H1 (cell line): Measurements from ENCODE around the gene ANO2. TPM values are rescaled to one million over a fixed set of nuclear protein-coding genes. Genes with fewer than 3 reads are reported as not detected.

Experiments
- CTCF ChIA-PET: fragments of 300-600 bp; sonication (Branson Sonifier 250); formaldehyde crosslinking; loops from one replicate; lab custom pipeline; 2021; ENCODE audit not compliant: partially characterized antibody; lab: Charles Lee
- POLR2A ChIA-PET: fragments of 300-600 bp; sonication (Branson Sonifier 250); formaldehyde crosslinking; loops from one replicate; lab custom pipeline; 2021; ENCODE audit warnings: inconsistent platforms; ENCODE audit not compliant: partially characterized antibody; lab: Charles Lee
- DNase-seq, 2 experiments: peaks; one replicate each; pipeline versions ENCODE4 v3.0.0 to v3.0.0-alpha.2; 2010 to 2022; ENCODE audit warnings: low spot score in 2 of 2, low read depth in 1 of 2, mixed read lengths in 1 of 2
- FAIRE-seq: peaks from 2 replicates; lab custom pipeline; 2011; peaks lifted over from hg19 to GRCh38; lab: Jason Lieb, UNC
- H2AFZ ChIP-seq: 2 replicates; pipeline ENCODE4 v1.8.1; 2012; ENCODE audit warnings: low read length, inconsistent platforms
- H2AK5ac ChIP-seq: 2 replicates; pipeline ENCODE4 v1.6.1; 2013; ENCODE audit warnings: low read depth, low read length
- H2BK120ac ChIP-seq: replicated peaks from 2 replicates; pipeline ENCODE3; 2013; ENCODE audit warnings: low read depth, low read length, inconsistent platforms
- H2BK12ac ChIP-seq: 2 replicates; pipeline ENCODE4 v1.6.1; 2013; ENCODE audit warnings: low read depth, low read length
- H2BK15ac ChIP-seq: 2 replicates; pipeline ENCODE4 v1.6.1; 2013; ENCODE audit warnings: low read length
- H2BK20ac ChIP-seq: 2 replicates; pipeline ENCODE4 v1.6.1; 2013; ENCODE audit warnings: low read length
- H2BK5ac ChIP-seq: 2 replicates; pipeline ENCODE4 v1.6.1; 2013; ENCODE audit warnings: low read depth, low read length
- H3K14ac ChIP-seq: 2 replicates; pipeline ENCODE4 v1.6.1; 2013; ENCODE audit warnings: inconsistent platforms; ENCODE audit not compliant: insufficient read length
- H3K18ac ChIP-seq: 2 replicates; pipeline ENCODE4 v1.6.1; 2013; ENCODE audit warnings: low read length; ENCODE audit errors: extremely low read depth
- H3K23ac ChIP-seq: 2 replicates; pipeline ENCODE4 v1.6.1; 2013; ENCODE audit warnings: inconsistent platforms; ENCODE audit not compliant: insufficient read length
- H3K23me2 ChIP-seq: 2 replicates; pipeline ENCODE4 v1.6.1; 2013; ENCODE audit warnings: low read depth, low read length
- H3K27ac ChIP-seq: 2 replicates; pipeline ENCODE4 v1.6.1; 2011; ENCODE audit warnings: low read depth, low read length, inconsistent platforms
- H3K27me3 ChIP-seq, 4 experiments: replicated peaks in 1 of 4; 1 replicate in 1 of 4; 2 replicates in 3 of 4; pipeline versions ENCODE4 v1.6.1 to v1.8.1; 2011 to 2013; ENCODE audit warnings: low read length in 3 of 4, mild to moderate bottlenecking in 3 of 4, inconsistent platforms in 2 of 4, mixed read lengths in 2 of 4, moderate library complexity in 1 of 4; ENCODE audit not compliant: control insufficient read depth in 3 of 4, insufficient read depth in 3 of 4; ENCODE audit errors: extremely low read depth in 1 of 4
- H3K36me3 ChIP-seq, 4 experiments: 2 replicates each; pipeline versions ENCODE4 v1.6.1 to v1.8.1; 2011 to 2013; ENCODE audit warnings: mild to moderate bottlenecking in 4 of 4, low read length in 3 of 4, moderate library complexity in 2 of 4, control low read depth in 1 of 4, inconsistent platforms in 1 of 4; ENCODE audit not compliant: insufficient read depth in 4 of 4, control insufficient read depth in 2 of 4
- H3K4ac ChIP-seq: replicated peaks from 2 replicates; pipeline ENCODE3; 2013; ENCODE audit warnings: low read length, low read depth, mixed read lengths, inconsistent platforms; ENCODE audit not compliant: insufficient read length
- H3K4me1 ChIP-seq, 4 experiments: replicated peaks in 1 of 4; 1 replicate in 1 of 4; 2 replicates in 3 of 4; pipeline versions ENCODE4 v1.6.1 to v1.8.1; 2011 to 2013; ENCODE audit warnings: low read length in 3 of 4, inconsistent platforms in 2 of 4, mixed read lengths in 1 of 4; ENCODE audit not compliant: insufficient read depth in 4 of 4, control insufficient read depth in 3 of 4
- H3K4me2 ChIP-seq, 2 experiments: 2 replicates each; pipeline versions ENCODE4 v1.6.1 to v1.8.1; 2011 to 2013; ENCODE audit warnings: low read depth in 2 of 2, low read length in 2 of 2, control low read depth in 1 of 2, inconsistent platforms in 1 of 2, mild to moderate bottlenecking in 1 of 2; ENCODE audit not compliant: insufficient read depth in 1 of 2
- H3K4me3 ChIP-seq, 4 experiments: fragments of 200-600, 300-600 bp in 1 of 4; sonication (generic), shearing (Covaris generic), sonication (Bioruptor Twin) in 1 of 4; 2 replicates each; pipeline versions ENCODE4 v1.5.1 to v1.8.1; 2011 to 2016; ENCODE audit warnings: low read length in 4 of 4, low read depth in 3 of 4, control low read depth in 2 of 4, inconsistent platforms in 2 of 4, mild to moderate bottlenecking in 2 of 4, mixed read lengths in 1 of 4, moderate library complexity in 1 of 4; ENCODE audit not compliant: insufficient read depth in 2 of 4; ENCODE audit errors: extremely low read depth in 1 of 4
- H3K56ac ChIP-seq: replicated peaks from 2 replicates; pipeline ENCODE3; 2013; ENCODE audit warnings: low read depth, mild to moderate bottlenecking, mixed read lengths, low read length, inconsistent platforms; ENCODE audit not compliant: insufficient read length
- H3K79me1 ChIP-seq: 2 replicates; pipeline ENCODE4 v1.6.1; 2013; ENCODE audit warnings: low read depth, low read length, control low read depth
- H3K79me2 ChIP-seq, 2 experiments: 2 replicates each; pipeline versions ENCODE4 v1.6.1 to v1.8.1; 2012 to 2013; ENCODE audit warnings: low read length in 2 of 2, mild to moderate bottlenecking in 2 of 2, inconsistent platforms in 1 of 2; ENCODE audit not compliant: insufficient read depth in 2 of 2, control insufficient read depth in 1 of 2
- H3K9ac ChIP-seq, 4 experiments: replicated peaks in 1 of 4; 1 replicate in 1 of 4; 2 replicates in 3 of 4; pipeline versions ENCODE4 v1.6.1 to v1.8.1; 2011 to 2013; ENCODE audit warnings: low read depth in 3 of 4, low read length in 3 of 4, control low read depth in 2 of 4, mild to moderate bottlenecking in 2 of 4, moderate library complexity in 2 of 4, inconsistent platforms in 1 of 4; ENCODE audit errors: extremely low read depth in 1 of 4
- H3K9me3 ChIP-seq, 2 experiments: 2 replicates each; pipeline versions ENCODE4 v1.6.1 to v1.8.1; 2012 to 2013; ENCODE audit warnings: mild to moderate bottlenecking in 2 of 2, moderate library complexity in 2 of 2, control low read depth in 1 of 2, inconsistent platforms in 1 of 2, low read depth in 1 of 2, low read length in 1 of 2, mixed read lengths in 1 of 2; ENCODE audit not compliant: insufficient read depth in 2 of 2
- H4K20me1 ChIP-seq, 2 experiments: replicated peaks in 1 of 2; 2 replicates each; pipeline versions ENCODE3 to v1.8.1; 2011 to 2013; ENCODE audit warnings: inconsistent platforms in 2 of 2, low read length in 2 of 2, mild to moderate bottlenecking in 1 of 2; ENCODE audit not compliant: insufficient read depth in 2 of 2, control insufficient read depth in 1 of 2
- H4K5ac ChIP-seq: 2 replicates; pipeline ENCODE4 v1.6.1; 2013; ENCODE audit warnings: low read length, low read depth, mixed read lengths, inconsistent platforms; ENCODE audit not compliant: insufficient read length
- H4K8ac ChIP-seq: 2 replicates; pipeline ENCODE4 v1.8.0; 2013; ENCODE audit warnings: mild to moderate bottlenecking, moderate library complexity, low read length, inconsistent platforms; ENCODE audit not compliant: insufficient read depth; ENCODE audit errors: extremely low read depth
- H4K91ac ChIP-seq: replicated peaks from 2 replicates; pipeline ENCODE3; 2013; ENCODE audit warnings: low read length, mixed read lengths, inconsistent platforms; ENCODE audit not compliant: insufficient read length
- CHD2 ChIP-seq: IDR thresholded peaks from 2 replicates; pipeline ENCODE4 v1.6.1; 2012; ENCODE audit warnings: low read length, improper control_type of control experiment
- CREB1 ChIP-seq: IDR thresholded peaks from 2 replicates; pipeline ENCODE4 v1.6.1; 2012; ENCODE audit warnings: inconsistent platforms
- EGR1 ChIP-seq: IDR thresholded peaks from 2 replicates; pipeline ENCODE4 v1.6.1; 2011; ENCODE audit warnings: low read depth, low read length, borderline replicate concordance
- GABPA ChIP-seq: IDR thresholded peaks from 2 replicates; pipeline ENCODE4 v1.6.1; 2011; ENCODE audit warnings: mild to moderate bottlenecking, low read length, moderate library complexity, borderline replicate concordance; ENCODE audit not compliant: insufficient read depth
- NANOG ChIP-seq: IDR thresholded peaks from 2 replicates; pipeline ENCODE4 v1.6.1; 2011; ENCODE audit warnings: low read length, low read depth, mild to moderate bottlenecking, inconsistent platforms; ENCODE audit not compliant: insufficient read depth, poor library complexity, severe bottlenecking
- NRF1 ChIP-seq: IDR thresholded peaks from 2 replicates; pipeline ENCODE4 v1.6.1; 2011; ENCODE audit warnings: mild to moderate bottlenecking, low read depth, low read length, improper control_type of control experiment
- POLR2AphosphoS5 ChIP-seq: IDR thresholded peaks from 2 replicates; pipeline ENCODE4 v1.6.1; 2011; ENCODE audit warnings: low read depth, low read length
- SUZ12 ChIP-seq: fragments of 200-600 bp; sonication (generic); IDR thresholded peaks from 2 replicates; pipeline ENCODE4 v1.6.1; 2012; ENCODE audit warnings: mild to moderate bottlenecking, inconsistent platforms, low read length, moderate library complexity, mixed read lengths
- TEAD4 ChIP-seq: IDR thresholded peaks from 2 replicates; pipeline ENCODE4 v1.6.1; 2012; ENCODE audit warnings: low read depth, low read length, inconsistent platforms, mixed read lengths
- WGBS, 2 experiments: shearing (Covaris generic) in 1 of 2; methylation state at CpG; one replicate each; pipeline versions ENCODE4 v1.1.6 to v1.1.7; 2013 to 2015; ENCODE audit warnings: low lambda C conversion rate in 2 of 2, mixed read lengths in 2 of 2, inconsistent platforms in 1 of 2, low coverage in 1 of 2, missing lambda C conversion rate in 1 of 2; ENCODE audit not compliant: insufficient replicate concordance in 2 of 2, insufficient coverage in 1 of 2, insufficient read length in 1 of 2; ENCODE audit errors: extremely low coverage in 1 of 2, missing lambda C conversion rate in 1 of 2; 5-methylcytosine and 5-hydroxymethylcytosine counted together
- polyA plus RNA-seq, 7 experiments: library from polyadenylated mRNA; depleted of rRNA in 3 of 7; stranded (reverse) in 5 of 7; unstranded in 2 of 7; fragments of >200 nt in 5 of 7; fragments of 200-250 nt in 2 of 7; gene quantifications; 1 replicate in 5 of 7; 2 replicates in 1 of 7; 4 replicates in 1 of 7; pipeline versions ENCODE4 v1.2.1 to v1.2.3, GENCODE V29; 2011 to 2013; ENCODE audit warnings: missing spikeins in 2 of 7, mixed read lengths in 2 of 7
- total RNA-seq: library from RNA; stranded (reverse); fragmentation: NEBNext Ultra II Directional; extraction: Animal tissue kit (Norgen Biotek cat#: 25700); gene quantifications from 2 replicates; pipeline ENCODE4 v1.2.1, GENCODE V29; 2021
- TF ChIP-seq, protein P1 (sequence below), 3 experiments: IDR thresholded peaks; 1 replicate in 2 of 3; 2 replicates in 1 of 3; pipeline versions ENCODE4 v1.5.1 to v1.6.1; 2011; ENCODE audit warnings: low read length in 3 of 3, mild to moderate bottlenecking in 3 of 3, inconsistent platforms in 2 of 3, low read depth in 1 of 3, moderate library complexity in 1 of 3; ENCODE audit not compliant: insufficient read depth in 1 of 3; ENCODE audit errors: control extremely low read depth in 1 of 3

The ANO2 gene
- total and polyA plus RNA-seq, 2 of the 8 experiments (the other 6 are each of a cell fraction or from before 2014, with no cell fraction given): 1.9 to 5.5 TPM

DNA sequence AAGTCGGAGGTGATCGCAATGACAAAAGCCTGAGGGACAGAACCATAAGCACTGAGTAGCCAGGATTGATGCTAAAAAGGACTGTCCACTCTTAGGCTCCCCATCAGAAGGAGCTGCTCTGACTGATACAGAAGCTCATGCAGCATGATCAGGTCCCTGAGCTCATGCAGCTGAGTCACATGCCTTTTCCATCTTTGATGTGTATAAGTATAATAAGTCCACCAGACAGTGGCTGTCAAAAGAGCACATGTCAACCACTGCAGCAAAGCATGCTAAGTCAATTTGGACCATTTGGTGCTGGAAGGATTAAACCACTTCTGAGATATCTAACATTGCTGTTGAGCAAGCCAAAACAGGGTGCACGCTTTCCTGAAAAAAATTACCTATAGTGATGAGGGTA lies 369.1 kb downstream of the ANO2 start:
- CTCF ChIA-PET: interaction anchor here (3.6 kb wide), 1 partner anchor 19 kb away, joined by 9 read pairs; no protein-coding TSS in a partner anchor

More for the DNA sequence above, 369.1 kb downstream of the ANO2 start:
- Histone ChIP-seq H3K18ac (no peak overlapping the region), H3K23me2 (no peaks in the 10 kb centered on the region; the same call in 1 of the 2 replicates), H3K79me2 (no peaks in the 10 kb centered on the region), H2BK15ac (no peak overlapping the region), H3K9ac (no peak overlapping the region), H3K27ac (no peak overlapping the region), H2BK120ac (no peak overlapping the region), H3K4ac (no peak overlapping the region), H2BK20ac (no peak overlapping the region), H3K79me1 (no peaks in the 10 kb centered on the region; the same call in 1 of the 2 replicates), H3K9me3 (no peaks in the 10 kb centered on the region), H3K4me3 (no peak overlapping the region), H4K8ac (no peak overlapping the region), H3K27me3 (no peaks in the 10 kb centered on the region), H3K23ac (no peak overlapping the region), H2BK12ac (no peak overlapping the region), H3K56ac (no peak overlapping the region), H2AK5ac (no peak overlapping the region), H2AFZ (no peak overlapping the region), H4K20me1 (no peaks in the 10 kb centered on the region), H3K4me2 (no peak overlapping the region), H2BK5ac (no peak overlapping the region), H3K36me3 (no peaks in the 10 kb centered on the region), H4K5ac (no peak overlapping the region)
- no peak for FAIRE-seq
- 90% methylated on average over 3 of the region's 3 CpGs; no CpG with 5 or more reads in 1 of the 2 experiments for WGBS, 2 experiments
- POLR2A ChIA-PET: no interaction called here
- no peak for DNase-seq
- TF ChIP-seq NRF1 (no peak), SUZ12 (no peak), TEAD4 (no peak), CHD2 (no peak), EGR1 (no peak), POLR2AphosphoS5 (no peak), CREB1 (no peak), NANOG (no peak), GABPA (no peak)
- TF ChIP-seq, protein P1, sequence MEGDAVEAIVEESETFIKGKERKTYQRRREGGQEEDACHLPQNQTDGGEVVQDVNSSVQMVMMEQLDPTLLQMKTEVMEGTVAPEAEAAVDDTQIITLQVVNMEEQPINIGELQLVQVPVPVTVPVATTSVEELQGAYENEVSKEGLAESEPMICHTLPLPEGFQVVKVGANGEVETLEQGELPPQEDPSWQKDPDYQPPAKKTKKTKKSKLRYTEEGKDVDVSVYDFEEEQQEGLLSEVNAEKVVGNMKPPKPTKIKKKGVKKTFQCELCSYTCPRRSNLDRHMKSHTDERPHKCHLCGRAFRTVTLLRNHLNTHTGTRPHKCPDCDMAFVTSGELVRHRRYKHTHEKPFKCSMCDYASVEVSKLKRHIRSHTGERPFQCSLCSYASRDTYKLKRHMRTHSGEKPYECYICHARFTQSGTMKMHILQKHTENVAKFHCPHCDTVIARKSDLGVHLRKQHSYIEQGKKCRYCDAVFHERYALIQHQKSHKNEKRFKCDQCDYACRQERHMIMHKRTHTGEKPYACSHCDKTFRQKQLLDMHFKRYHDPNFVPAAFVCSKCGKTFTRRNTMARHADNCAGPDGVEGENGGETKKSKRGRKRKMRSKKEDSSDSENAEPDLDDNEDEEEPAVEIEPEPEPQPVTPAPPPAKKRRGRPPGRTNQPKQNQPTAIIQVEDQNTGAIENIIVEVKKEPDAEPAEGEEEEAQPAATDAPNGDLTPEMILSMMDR (IDR thresholded peaks at IDR 0.05; ENCODE audit: control extremely low read depth in 1 of 3, insufficient read depth in 1 of 3, low read depth in 1 of 3, low read length in 3 of 3): no peak
- TF ChIP-seq, all 59 proteins: peak for 0
- H3K14ac ChIP-seq: no peak overlapping the region
- no peak overlapping the region for H4K91ac ChIP-seq
- no peaks in the 10 kb centered on the region for H3K4me1 ChIP-seq
